ENCODE results near the gene MYH9. TPM values are rescaled to one million over a fixed set of nuclear protein-coding genes. Genes with fewer than 3 reads are reported as not detected.

MYH9 gene
- total RNA-seq, 1 donor from 2014 or later = 544 TPM

DNA sequence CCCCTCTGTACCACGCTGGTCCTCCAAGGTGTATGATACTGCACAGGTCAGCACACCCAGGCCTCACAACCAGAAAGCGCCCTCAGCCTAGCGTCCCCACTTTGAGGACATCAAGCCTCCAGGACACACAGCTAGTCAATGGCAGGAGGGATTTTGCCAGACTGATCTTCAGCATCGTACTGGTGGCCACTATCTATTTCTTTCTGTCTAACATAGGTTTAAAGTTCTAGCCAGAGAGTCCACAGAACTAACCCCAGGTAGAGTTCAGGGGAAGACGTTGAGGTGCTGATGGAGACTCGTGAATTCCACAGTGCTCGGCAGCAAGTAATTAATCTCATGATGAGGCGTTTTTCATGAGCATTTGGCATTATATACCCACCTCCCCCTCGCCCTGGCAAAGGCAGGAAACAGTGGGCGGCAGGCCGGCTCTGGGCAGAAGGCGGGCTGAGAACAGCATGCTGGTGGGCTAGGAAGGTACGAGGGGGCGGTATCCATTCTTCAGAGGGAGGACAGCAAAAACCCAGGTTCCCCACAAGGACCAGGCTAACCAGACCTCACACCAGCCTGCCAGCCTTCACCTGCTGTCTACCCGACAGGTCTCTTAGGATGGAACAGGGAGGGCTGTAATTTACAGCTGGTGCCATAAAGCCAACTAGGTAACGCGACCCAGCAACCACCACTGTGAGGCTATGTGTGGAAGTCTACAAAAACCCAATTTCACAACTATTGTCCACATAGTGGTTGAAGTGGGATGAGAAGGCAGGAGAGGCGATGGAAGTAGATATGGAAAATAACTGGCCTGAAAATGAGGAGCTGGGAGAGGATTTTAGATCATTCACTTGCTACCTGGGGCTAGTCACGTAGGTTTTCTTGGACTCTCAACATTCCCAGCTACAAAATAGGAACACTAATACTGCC lies 18.5 kb downstream of the MYH9 start:
- DNase-seq (ENCODE audit: low spot score) = no peak

GRCh38 chr22:36368359-36368983 lies 19.3 kb downstream of the MYH9 start:
- no peak for DNase-seq (ENCODE audit: low spot score)

- no peak for DNase-seq (ENCODE audit: low spot score)
These were observed 20.3 kb downstream of the MYH9 start for GRCh38 chr22:36367479-36367878.

DNA sequence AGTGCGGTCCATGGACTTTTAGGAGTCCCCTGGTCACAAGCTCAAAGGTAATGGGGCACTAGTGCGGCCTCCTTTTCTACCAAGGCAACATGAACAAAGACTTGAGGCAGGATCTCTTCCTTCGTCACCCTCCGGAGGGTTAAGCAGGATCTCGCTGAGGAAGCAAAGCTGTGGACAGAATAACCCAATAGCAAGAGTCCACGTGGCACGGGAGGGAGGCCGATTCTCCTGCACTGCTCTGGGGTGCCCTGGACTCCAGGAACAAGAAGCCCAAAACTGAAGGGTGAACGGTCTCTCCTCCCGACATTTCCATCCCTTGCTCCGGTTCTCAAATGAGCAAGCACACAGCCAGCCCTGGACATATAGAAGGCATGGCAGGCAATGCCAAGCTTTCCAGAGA lies 20.7 kb downstream of the MYH9 start:
- DNase-seq (ENCODE audit: low spot score) = no peak

DNA sequence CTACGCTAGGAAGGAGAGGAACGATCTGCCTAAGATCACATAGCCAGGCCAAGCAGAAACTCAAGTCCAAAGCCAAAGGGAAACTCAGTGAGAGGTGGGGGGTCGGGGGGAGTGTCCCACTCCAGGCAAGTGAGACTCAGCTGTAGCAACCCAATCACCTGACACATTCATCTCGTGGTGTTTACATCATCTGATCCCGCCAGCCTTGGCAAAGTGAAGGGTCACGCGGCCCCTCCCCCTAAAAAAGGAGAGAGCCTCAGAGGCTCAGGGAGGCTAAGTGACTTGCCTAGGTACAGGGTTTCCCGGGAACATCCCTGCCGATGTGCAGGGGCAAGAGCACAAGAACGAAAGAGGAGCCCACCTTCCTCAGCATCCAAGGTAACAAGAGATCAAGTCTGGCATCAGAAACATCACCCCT lies 21.5 kb downstream of the MYH9 start:
- no peak for DNase-seq (ENCODE audit: low spot score)

DNA sequence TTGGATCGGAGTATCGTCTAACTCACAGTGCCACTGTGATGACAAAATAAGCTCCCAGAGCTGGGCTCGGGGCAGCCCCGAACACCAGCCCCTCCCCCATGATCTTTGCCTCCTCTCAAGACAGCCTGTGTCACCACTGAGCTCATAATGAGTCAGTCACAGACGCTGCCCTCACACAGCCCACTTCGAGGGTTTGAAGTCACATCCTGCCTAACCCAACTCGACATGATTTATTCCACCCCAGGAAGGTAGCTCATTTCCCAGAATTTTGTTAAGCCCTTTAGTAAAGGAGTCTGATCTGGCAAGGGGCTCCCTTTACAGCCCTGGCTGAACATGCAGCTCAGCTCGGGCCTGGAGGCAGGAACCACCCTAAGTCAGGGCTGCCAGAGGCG lies 22.8 kb downstream of the MYH9 start:
- DNase-seq (ENCODE audit: low spot score) = peak; percentile 75

DNA sequence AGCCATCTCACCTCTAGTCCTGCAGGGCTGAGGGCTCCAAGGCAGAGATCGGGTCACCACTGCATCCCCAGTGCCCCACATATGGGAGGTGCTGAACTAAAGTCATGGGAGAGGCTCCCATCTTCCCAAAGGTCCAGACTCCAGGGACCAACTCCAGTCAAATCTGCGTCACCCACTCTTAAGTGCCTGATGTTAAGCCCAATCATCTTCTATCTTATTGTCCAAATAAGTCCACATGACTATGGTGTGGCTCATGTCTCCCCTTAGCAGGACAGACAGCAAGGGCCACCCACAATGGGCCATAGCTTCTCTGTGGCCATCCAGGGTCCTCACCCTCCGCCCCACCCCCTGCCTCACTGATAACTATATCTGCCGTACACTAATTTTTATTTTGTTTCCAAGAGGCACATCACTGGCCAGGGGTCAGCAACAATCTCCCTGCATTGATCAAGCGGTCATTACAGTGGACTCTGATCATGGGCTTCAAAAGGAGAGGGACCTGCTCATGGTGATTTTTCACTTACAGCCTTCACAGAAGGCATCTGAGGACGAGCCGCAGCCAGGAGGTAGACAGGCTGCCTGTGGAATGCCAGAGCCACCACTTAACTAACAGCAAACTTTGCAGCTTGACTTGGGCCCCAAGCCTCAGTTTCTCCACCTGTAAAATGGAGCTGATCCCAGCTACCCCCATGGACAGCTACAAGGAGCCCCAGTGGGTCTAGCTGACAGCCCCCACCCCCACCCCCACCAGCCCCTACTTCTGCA lies 23.3 kb downstream of the MYH9 start:
- no peak for DNase-seq (ENCODE audit: low spot score)

GRCh38 chr22:36363349-36363981 lies 24.3 kb downstream of the MYH9 start:
- no peak for DNase-seq (ENCODE audit: low spot score)

GRCh38 chr22:36362932-36363331 lies 24.8 kb downstream of the MYH9 start:
- no peak for DNase-seq (ENCODE audit: low spot score)

DNA sequence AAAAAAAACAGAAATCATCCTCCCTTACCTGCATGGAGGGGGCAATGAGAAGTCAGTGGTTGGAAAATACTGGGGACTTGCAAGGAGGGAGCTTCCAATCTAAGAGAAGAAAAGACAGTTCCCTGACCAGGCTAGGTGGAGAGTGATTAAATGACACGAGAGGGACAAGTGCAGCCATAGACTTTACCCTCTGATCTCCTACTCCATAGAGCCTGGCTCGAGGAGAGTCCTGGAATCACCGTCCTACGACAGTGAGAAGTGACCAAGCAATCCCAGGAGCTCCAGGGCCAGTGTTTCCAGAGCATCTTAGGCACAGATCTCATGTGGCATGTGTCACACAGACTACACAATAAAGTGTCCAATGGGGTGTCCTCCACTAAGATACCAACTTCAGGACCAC lies 25.7 kb downstream of the MYH9 start:
- no peak for DNase-seq (ENCODE audit: low spot score)

- DNase-seq (ENCODE audit: low spot score) = no peak
These were observed 26.8 kb downstream of the MYH9 start for GRCh38 chr22:36360871-36361383.

DNA sequence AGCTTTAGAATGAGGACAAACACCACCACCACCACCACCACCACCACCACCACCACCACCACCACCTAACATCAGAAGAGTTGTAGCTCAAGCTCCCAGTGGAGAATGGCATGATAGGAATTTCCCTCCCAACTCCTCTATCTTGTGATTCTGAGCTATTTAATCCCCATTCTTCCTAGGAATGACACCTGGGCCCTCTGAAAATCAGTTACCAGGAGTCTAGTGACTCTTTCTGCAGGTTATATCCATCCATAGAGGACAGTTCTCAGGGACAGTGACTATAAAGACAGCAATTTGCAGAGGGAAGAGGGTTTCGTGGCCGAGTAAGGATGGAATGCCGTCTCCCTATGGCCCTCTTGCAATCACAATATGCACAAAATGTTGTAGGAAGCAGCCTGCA lies 27.8 kb downstream of the MYH9 start:
- DNase-seq (ENCODE audit: low spot score) = no peak

GRCh38 chr22:36359470-36359996 lies 28.2 kb downstream of the MYH9 start:
- DNase-seq (ENCODE audit: low spot score) = no peak

DNA sequence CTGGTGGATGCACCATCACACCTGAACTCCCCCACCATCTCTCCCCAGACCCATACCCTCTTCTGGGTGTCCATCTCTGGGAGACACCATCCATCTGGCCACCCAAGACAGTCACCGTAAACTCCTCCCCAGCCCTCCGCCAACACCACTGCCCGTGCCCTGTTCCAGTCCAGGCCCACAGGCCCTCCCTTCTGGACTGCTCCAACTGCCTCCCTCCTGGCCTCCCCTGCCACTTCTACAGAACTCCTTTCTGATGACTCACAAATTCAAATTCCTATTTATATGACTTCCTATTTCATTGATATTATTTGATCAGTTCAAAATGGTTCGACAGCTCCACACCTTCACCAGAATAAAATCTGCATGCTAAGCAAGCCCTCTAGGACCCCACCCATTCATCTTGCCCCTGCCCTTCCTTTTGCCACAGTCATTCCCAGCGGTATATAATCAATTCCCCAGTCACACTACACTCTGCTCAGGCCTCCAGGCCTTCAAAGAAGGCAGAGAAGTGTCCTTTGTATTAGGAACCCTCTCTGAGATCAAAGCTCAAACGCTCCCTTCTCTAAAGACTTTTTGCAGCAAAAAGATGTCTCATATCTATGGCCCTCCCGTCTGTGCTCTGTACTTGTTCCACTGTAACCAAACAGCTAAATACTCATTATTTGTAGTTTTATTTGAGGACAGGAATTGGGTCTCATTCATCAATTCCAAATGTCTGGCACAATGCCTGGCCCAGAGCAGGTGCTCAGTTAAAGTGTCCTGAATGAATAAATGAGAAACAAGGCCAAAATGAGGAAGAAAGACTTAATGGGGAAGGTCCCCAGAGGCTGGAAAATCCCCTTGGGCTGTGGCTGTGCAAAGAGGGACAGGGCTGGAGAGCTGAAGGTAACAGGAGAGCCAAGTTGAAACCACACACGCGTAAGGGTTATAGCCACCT lies 29.0 kb downstream of the MYH9 start:
- no peak for DNase-seq (ENCODE audit: low spot score)

DNA sequence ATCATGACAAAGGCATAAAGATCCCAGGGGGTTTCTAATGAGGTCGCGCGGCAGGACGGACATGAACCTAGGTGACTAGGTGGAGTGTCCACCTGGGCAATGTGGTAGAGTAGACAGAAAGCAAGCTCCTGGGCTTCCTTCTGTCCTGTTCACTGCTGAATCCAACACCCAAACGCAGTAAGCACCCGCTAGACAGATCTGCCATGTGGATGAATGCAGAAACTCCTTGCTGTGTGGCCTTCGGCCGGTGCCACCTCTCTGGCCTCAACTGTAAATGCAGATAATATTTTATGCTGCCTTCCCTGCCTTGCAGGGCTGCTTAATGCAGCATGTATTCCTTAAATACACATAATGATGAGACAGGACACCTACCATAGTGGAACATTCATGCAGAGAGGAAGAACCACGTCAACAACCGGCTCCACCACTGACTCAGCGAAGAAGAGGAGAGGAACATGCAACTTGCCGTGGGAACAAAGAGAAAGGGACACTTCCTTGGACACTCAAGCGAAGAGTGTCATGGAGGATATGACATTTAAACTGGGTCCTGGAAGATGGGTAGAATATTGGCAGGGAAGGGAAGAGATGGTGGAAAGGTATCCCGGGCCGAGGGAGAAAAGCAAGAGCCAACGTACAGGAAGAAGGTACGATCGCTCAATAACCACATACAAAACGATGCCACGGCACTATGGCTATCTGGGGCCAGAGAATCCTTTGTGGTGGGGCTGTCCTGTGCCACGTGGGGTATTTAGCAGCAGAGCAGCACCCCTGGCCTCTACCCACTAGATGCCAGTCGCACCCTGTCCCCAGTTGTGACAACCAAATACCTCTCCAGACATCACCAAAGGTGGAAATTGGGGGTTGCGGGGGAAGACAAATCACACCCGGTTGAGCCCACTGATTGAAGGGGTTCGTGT lies 30.8 kb downstream of the MYH9 start:
- DNase-seq (ENCODE audit: low spot score) = no peak

DNA sequence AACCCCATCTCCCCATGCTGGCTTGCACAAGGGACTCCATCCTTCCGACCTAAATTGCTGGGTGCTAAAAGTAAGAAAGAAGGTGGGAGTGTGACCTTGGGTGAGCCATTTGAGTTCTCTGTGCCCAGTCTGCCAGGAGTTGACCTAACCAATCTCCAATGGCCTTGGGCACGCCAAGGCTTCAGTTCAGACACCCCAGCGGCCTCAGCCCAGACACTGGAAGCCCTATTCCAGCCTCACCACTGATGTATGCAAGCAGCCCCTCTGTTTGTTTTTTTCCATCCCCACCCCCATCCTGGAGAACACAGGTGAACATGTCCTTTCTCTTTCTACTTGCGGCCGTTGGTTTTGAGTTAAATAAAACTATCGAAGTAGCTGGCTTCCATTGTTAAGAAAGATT lies 31.9 kb downstream of the MYH9 start:
- no peak for DNase-seq (ENCODE audit: low spot score)

DNA sequence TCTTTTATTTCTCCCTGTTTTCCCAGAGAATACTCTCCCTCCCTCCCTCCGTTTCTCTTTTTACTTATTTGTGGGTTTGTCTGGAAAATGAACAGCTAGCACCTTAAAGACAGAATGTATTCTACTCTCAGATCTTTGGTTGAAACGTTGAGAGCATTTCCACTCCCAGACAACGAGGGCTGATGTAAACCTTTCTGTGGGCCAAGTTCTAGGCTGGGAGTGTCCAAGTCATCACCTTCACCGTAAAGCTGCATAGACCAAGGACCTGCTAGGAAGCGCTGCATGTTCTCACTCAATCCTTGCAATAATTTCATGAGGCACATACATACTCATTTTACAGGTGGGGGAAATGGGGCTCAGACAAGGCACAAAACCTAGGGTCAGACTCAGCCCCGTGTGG lies 32.4 kb downstream of the MYH9 start:
- no peak for DNase-seq (ENCODE audit: low spot score)

GRCh38 chr22:36352803-36353507 lies 34.8 kb downstream of the MYH9 start:
- peak; percentile 88 for DNase-seq (ENCODE audit: low spot score)
